ENCODE measurements around the gene ZBTB16.

DNA sequence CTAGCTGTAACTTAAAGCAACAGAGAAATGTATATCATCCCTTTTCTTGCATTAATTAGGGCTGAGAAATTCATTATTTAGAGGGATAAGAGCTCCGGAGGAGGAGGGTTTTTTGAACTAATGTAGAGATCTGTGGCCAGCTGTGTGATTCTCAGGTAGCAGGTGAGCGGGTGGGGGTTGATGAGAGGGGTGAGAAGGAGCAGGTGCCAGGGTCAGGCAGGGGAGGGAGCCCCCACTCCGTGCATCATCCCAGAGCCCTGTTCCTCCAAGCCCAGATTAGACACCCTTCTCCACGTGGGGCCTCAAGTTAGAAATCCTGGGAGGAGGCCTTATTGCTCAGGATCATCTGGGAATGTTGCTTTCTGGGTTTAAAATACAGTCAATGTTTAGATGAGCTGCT, 24.9 kb downstream of the ZBTB16 start:
- TF ChIP-seq, protein P1, sequence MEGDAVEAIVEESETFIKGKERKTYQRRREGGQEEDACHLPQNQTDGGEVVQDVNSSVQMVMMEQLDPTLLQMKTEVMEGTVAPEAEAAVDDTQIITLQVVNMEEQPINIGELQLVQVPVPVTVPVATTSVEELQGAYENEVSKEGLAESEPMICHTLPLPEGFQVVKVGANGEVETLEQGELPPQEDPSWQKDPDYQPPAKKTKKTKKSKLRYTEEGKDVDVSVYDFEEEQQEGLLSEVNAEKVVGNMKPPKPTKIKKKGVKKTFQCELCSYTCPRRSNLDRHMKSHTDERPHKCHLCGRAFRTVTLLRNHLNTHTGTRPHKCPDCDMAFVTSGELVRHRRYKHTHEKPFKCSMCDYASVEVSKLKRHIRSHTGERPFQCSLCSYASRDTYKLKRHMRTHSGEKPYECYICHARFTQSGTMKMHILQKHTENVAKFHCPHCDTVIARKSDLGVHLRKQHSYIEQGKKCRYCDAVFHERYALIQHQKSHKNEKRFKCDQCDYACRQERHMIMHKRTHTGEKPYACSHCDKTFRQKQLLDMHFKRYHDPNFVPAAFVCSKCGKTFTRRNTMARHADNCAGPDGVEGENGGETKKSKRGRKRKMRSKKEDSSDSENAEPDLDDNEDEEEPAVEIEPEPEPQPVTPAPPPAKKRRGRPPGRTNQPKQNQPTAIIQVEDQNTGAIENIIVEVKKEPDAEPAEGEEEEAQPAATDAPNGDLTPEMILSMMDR (IDR thresholded peaks at IDR 0.05; ENCODE audit: low read length) = no peak
- TF ChIP-seq EZH2 (optimal IDR thresholded peaks at IDR 0.05; ENCODE audit: low read depth, low read length) = no peak
- TF ChIP-seq EZH2phosphoT487 (IDR thresholded peaks at IDR 0.05; ENCODE audit: low read length) = no peak

Data from MM.1S (cell line).